Breast epithelium (tissue), 3 donors: ENCODE data around the gene ASTN2.

Source experiments
- POLR2A ChIP-seq: fragments of 450-650 bp; IDR thresholded peaks from one replicate; pipeline ENCODE4 v1.6.1; 2016; ENCODE audit warnings: antibody characterized with exemption, mild to moderate bottlenecking, moderate library complexity
- POLR2AphosphoS5 ChIP-seq, 3 donors: sonication (generic); formaldehyde crosslinking; IDR thresholded peaks; one replicate each; pipeline ENCODE4 v1.6.1; 2017; ENCODE audit warnings: antibody characterized with exemption in 3 of 3
- TF ChIP-seq, protein P1 (sequence below), 3 donors: fragments of 450-650 bp; IDR thresholded peaks; one replicate each; pipeline ENCODE4 v1.5.1; 2016 to 2017; ENCODE audit warnings: antibody characterized with exemption in 3 of 3, mild to moderate bottlenecking in 3 of 3, moderate library complexity in 3 of 3

DNA sequence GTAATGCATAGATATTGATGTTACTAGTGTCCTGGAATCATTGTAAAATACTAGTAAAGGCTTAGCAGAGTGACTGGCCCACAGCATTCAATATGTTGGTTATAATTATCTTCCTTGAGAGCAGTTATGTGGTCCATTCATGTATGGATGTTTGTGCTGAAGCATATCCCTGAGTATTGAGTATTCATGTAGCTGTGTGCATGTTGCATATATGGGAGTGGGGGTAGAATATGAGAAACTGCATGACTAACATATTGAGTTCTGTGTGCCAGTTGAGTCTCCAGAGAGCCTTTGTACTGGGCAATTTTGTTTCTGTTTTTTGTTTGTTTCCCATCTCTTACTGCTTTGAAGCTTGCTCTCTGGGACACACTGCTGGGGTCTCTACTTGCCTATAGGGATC is 950.4 kb downstream of the ASTN2 start:
- TF ChIP-seq POLR2A: no peak
- no peak for TF ChIP-seq POLR2AphosphoS5 (IDR thresholded peaks at IDR 0.05)
- TF ChIP-seq, protein P1, sequence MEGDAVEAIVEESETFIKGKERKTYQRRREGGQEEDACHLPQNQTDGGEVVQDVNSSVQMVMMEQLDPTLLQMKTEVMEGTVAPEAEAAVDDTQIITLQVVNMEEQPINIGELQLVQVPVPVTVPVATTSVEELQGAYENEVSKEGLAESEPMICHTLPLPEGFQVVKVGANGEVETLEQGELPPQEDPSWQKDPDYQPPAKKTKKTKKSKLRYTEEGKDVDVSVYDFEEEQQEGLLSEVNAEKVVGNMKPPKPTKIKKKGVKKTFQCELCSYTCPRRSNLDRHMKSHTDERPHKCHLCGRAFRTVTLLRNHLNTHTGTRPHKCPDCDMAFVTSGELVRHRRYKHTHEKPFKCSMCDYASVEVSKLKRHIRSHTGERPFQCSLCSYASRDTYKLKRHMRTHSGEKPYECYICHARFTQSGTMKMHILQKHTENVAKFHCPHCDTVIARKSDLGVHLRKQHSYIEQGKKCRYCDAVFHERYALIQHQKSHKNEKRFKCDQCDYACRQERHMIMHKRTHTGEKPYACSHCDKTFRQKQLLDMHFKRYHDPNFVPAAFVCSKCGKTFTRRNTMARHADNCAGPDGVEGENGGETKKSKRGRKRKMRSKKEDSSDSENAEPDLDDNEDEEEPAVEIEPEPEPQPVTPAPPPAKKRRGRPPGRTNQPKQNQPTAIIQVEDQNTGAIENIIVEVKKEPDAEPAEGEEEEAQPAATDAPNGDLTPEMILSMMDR (IDR thresholded peaks at IDR 0.05): no peak
